Activated naive CD8-positive, alpha-beta T cell treated with anti-CD3 and anti-CD28 coated beads, Interleukin-2, amount 10 ng/mL, durations not matched to agents 7 days and 5 days (primary cell): ENCODE data around the gene SOCS1. TPM values are rescaled to one million over a fixed set of nuclear protein-coding genes. Genes with fewer than 3 reads are reported as not detected.

Experiments
- ATAC-seq: fragments of 150-1000 bp; cut with Tn5 transposase; one replicate; pipeline ENCODE4 v1.10.0; 2021; ENCODE audit warnings: low read depth, moderate library complexity
- POLR2A ChIA-PET: fragments of 350-600 bp; sonication (Branson Sonifier 250); formaldehyde crosslinking; loops from one replicate; lab custom pipeline; 2021; ENCODE audit warnings: antibody characterized with exemption; lab: Charles Lee
- DNase-seq: peaks from one replicate; pipeline ENCODE4 v3.0.0; 2021
- H3K27ac Mint-ChIP-seq: one replicate; pipeline ENCODE4 v1.8.0; 2022; ENCODE audit warnings: mild to moderate bottlenecking, mixed read lengths
- H3K27me3 Mint-ChIP-seq: one replicate; pipeline ENCODE4 v1.8.0; 2022; ENCODE audit warnings: mild to moderate bottlenecking, moderate library complexity, mixed read lengths
- H3K36me3 Mint-ChIP-seq: one replicate; pipeline ENCODE4 v1.8.0; 2021; ENCODE audit warnings: mild to moderate bottlenecking, mixed read lengths
- H3K4me1 Mint-ChIP-seq: one replicate; pipeline ENCODE4 v1.8.0; 2021; ENCODE audit warnings: mixed read lengths
- H3K4me3 Mint-ChIP-seq: one replicate; pipeline ENCODE4 v1.8.0; 2022; ENCODE audit warnings: mild to moderate bottlenecking, moderate library complexity, mixed read lengths
- H3K9me3 Mint-ChIP-seq: one replicate; pipeline ENCODE4 v1.8.0; 2021; ENCODE audit warnings: mixed read lengths
- total RNA-seq, 2 experiments: library from RNA; stranded (reverse); gene quantifications; one replicate each; pipeline ENCODE4 v1.2.3, GENCODE V29; 2021

The SOCS1 gene
- total RNA-seq, 2 experiments from 2014 or later, result 165 to 176 TPM

DNA sequence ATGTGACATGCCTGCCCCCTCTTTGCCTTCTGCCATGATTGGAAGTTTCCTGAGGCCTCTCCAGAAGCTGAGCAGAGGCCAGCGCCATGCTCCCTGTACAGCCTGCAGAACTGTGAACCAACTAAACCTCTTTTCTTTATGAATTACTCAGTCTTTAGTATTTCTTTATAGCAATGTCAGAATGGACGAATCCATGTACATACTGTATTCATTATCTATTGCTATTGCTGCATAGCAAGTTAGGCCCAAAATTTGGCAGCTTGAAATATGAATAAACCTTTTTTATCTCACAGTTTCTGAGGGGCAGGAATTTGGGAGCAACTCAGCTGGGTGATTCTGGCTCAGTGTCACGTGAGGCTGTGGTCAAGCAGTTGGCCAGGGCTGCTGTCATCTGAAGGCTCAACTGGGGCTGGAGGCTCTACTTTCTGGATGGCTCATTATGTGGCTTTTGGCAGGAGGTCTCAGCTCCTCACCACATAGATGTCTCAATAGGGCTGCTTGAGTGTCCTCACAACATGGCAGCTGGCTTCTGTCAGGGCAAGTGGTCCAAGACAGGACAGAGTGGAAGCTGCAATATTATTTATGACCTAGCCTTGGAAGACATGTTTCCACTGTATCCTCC is 40.0 kb downstream of the SOCS1 start:
- Mint-ChIP-seq H3K27me3 (no peaks in the 10 kb centered on the region), H3K4me3 (no peak overlapping the region), H3K9me3 (peaks cover 10% of the 10 kb centered on the region), H3K27ac (no peak overlapping the region), H3K4me1 (peaks cover 28% of the 10 kb centered on the region), H3K36me3 (peaks cover 27% of the 10 kb centered on the region)
- POLR2A ChIA-PET, result interaction anchor here (1.2 to 2.3 kb wide), 2 partner anchors 9 to 10 kb away, joined by 3 to 6 read pairs; no protein-coding TSS in a partner anchor
- no peak for DNase-seq
- ATAC-seq, result no peak

- H3K4me1 Mint-ChIP-seq, result peaks cover 13% of the 10 kb centered on the region
- H3K9me3 Mint-ChIP-seq, result peaks cover 10% of the 10 kb centered on the region
- H3K27me3 Mint-ChIP-seq, result no peaks in the 10 kb centered on the region
- POLR2A ChIA-PET, result interaction anchor here (0.7 to 1.5 kb wide), 4 partner anchors 10 to 118 kb away, joined by 3 to 9 read pairs (median 5); no protein-coding TSS in a partner anchor
- no peak for ATAC-seq
- no peak overlapping the region for H3K4me3 Mint-ChIP-seq
- H3K36me3 Mint-ChIP-seq, result peaks cover 20% of the 10 kb centered on the region
- H3K27ac Mint-ChIP-seq, result no peak overlapping the region
- DNase-seq, result no peak
Observed at GRCh38 chr16:11213799-11214198, 42.2 kb downstream of the SOCS1 start.

- Mint-ChIP-seq H3K27ac (no peak overlapping the region), H3K4me1 (peaks cover 12% of the 10 kb centered on the region), H3K4me3 (no peak overlapping the region), H3K27me3 (no peaks in the 10 kb centered on the region), H3K9me3 (peaks cover 9% of the 10 kb centered on the region), H3K36me3 (peaks cover 16% of the 10 kb centered on the region)
- no peak for ATAC-seq
- POLR2A ChIA-PET, result interaction anchor here (1.2 to 1.5 kb wide), 2 partner anchors 11 to 19 kb away, joined by 3 to 9 read pairs; no protein-coding TSS in a partner anchor
- DNase-seq, result no peak
Observed at GRCh38 chr16:11213373-11213772, 42.6 kb downstream of the SOCS1 start.

DNA sequence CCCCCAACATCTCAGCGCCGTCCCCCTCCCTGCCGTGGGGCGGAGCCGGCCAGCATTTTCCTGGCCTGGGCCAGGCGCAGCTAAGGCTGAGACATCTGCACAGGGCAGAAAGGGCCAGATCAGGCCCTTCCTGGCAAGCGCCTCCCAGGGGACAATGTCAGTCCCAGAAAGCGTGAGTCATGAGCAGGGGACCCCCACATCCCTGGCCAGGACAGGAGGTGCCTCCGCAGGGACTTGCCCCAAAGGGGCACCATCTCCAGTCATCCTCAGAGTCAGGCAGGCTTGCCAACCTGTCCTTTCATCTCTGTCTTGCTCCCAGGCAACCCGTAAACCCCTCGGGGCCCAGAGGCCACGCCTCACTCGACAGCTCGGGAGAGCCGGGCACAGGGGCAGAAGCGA is 43.2 kb downstream of the SOCS1 start:
- Mint-ChIP-seq H3K27ac (no peak overlapping the region), H3K4me3 (no peak overlapping the region), H3K9me3 (peaks cover 14% of the 10 kb centered on the region), H3K4me1 (peaks cover 11% of the 10 kb centered on the region), H3K27me3 (no peaks in the 10 kb centered on the region), H3K36me3 (peaks cover 17% of the 10 kb centered on the region)
- no peak for ATAC-seq
- POLR2A ChIA-PET, result interaction anchor here (1.5 kb wide), 1 partner anchor 11 kb away, joined by 9 read pairs; no protein-coding TSS in a partner anchor
- no peak for DNase-seq

GRCh38 chr16:11211977-11212797 is 43.8 kb downstream of the SOCS1 start:
- Mint-ChIP-seq H3K36me3 (peaks cover 17% of the 10 kb centered on the region), H3K9me3 (peaks cover 16% of the 10 kb centered on the region), H3K27me3 (no peaks in the 10 kb centered on the region), H3K27ac (no peak overlapping the region), H3K4me1 (peaks cover 11% of the 10 kb centered on the region), H3K4me3 (no peak overlapping the region)
- DNase-seq (no peak), ATAC-seq (no peak)
- POLR2A ChIA-PET, result interaction anchor here (0.7 to 1.0 kb wide), 2 partner anchors 10 to 28 kb away, joined by 3 read pairs; no protein-coding TSS in a partner anchor

DNA sequence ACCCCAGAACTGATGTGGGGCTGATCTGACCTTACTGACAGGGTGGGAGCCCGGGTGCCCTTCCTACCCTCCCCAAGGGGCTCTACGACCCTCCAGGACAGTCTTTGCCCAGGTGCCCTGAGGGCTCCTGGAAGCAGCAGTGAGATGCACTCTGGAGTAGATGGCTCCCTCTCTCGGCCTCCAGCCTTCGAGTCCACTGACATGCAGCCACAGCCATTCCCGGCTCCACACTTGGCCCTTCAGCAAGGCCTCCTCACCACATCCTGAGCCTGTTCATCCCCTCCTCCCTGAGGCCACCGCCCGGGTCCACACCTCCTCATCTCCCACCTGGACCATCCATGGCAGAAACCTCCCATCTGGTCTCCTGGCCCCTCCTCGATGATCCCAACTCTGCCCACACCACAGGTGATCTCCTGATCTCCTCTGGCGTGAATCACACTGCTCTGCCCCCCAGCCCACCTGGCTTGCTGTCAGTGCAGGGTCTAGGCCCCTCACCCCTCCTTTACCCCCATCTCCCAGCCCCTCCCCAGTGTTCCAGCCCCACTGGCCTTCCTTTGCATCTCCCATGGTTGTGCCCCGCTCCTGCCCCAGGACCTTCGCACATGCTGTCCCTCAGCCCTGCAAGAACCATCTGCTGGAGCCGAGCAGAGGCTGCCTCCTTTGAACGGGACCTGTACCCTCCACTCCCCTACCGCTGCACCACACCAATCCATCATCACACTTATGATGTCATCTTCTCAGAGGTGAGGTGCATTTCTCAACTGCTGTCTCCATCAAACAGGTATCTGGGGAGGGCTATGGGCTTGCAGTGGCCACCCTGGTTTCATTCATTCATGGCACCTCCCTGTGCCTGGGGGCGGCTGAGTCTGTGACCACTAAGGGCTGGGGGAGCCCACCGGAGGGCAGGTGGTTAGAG is 44.7 kb downstream of the SOCS1 start:
- no peak for DNase-seq
- no peak for ATAC-seq
- Mint-ChIP-seq H3K9me3 (peaks cover 15% of the 10 kb centered on the region), H3K4me1 (peaks cover 17% of the 10 kb centered on the region), H3K27me3 (no peaks in the 10 kb centered on the region), H3K27ac (peak overlapping the region; percentile 47), H3K4me3 (no peak overlapping the region), H3K36me3 (peaks cover 16% of the 10 kb centered on the region)
- POLR2A ChIA-PET, result interaction anchor here (0.7 to 1.0 kb wide), 3 partner anchors 9 to 29 kb away, joined by 3 read pairs; no protein-coding TSS in a partner anchor

DNA sequence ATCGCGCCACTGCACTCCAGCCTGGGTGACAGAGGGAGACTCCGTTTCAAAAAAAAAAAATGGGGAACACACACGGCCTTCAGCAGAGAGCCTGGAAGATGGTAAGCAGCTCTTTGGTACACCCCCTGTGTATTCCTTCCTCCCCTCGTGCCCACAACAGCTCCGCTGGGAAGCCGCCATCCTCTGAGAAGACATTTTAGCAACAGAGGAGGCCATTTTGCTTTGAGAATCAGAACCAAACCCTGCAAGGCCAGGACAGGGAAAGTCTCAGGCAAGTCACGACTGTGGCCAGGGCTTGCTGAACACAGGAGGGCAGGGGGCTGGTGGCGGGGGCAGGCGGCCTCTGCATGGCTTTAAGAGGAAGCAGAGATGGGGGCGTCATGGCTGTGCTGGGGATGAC is 45.7 kb downstream of the SOCS1 start:
- DNase-seq, result no peak
- ATAC-seq, result no peak
- Mint-ChIP-seq H3K27ac (no peak overlapping the region), H3K9me3 (peaks cover 9% of the 10 kb centered on the region), H3K4me1 (peaks cover 22% of the 10 kb centered on the region), H3K27me3 (no peaks in the 10 kb centered on the region), H3K4me3 (no peak overlapping the region), H3K36me3 (peaks cover 8% of the 10 kb centered on the region)
- POLR2A ChIA-PET, result interaction anchor here (0.6 to 2.1 kb wide), 3 partner anchors 15 to 42 kb away, joined by 3 to 7 read pairs (median 3); no protein-coding TSS in a partner anchor

DNA sequence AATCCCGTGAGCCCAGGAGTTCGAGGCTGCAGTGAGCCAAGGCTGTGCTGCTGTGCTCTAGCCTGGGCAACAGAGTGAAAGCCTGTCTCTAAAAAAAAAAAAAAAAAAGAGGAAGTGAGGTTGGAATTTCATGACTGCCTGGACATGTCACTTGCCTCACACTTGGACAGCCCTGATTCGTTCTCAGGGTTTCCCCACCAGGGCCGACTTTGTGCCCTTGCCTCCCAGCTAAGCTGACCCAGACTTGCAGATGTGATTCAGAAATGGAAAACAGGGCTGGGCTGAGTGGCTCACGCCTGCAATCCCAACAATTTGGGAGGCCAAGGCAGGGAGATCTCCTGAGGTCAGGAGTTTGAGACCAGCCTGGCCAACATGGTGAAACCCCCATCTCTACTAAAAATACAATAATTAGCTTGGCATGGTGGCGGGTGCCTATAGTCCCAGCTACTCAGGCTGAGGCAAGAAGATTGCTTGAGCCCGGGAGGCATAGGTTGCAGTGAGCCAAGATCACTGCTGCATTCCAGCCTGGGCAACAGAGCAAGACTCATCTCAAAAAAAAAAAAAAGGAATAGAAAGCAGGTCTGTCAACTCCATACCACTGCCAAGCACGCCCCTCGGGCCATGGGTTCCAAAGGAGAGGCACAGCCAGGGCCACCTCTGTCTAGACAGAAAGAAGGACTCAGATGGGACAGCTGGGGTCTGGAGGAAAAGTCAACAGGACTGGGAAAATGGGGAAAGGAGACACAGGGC is 46.9 kb downstream of the SOCS1 start:
- Mint-ChIP-seq H3K27ac (no peak overlapping the region), H3K4me1 (peaks cover 31% of the 10 kb centered on the region), H3K27me3 (no peaks in the 10 kb centered on the region), H3K36me3 (peaks cover 8% of the 10 kb centered on the region), H3K9me3 (peaks cover 9% of the 10 kb centered on the region), H3K4me3 (no peak overlapping the region)
- ATAC-seq (no peak), DNase-seq (no peak)
- POLR2A ChIA-PET, result interaction anchor here (0.7 to 2.1 kb wide), 2 partner anchors 24 to 36 kb away, joined by 3 to 7 read pairs; no protein-coding TSS in a partner anchor

DNA sequence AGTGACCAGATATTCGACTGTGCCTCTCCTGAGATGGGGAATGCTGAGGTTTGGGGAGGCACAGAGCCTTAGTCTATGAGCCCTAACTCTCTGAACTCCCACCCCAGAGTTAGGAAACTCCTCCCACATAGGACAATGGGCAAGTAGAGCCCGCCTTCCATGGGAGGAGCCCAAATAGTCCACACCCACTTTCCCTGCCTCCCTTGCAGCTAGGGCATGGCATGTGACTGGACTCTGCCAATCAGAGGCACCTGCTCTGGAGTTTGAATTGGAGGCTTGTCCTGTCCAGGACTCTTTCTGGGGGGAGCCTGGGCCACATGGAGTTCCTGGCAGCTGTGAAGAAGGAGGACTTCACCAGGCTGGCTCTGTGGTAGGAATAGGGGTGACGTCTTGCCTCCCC is 48.4 kb downstream of the SOCS1 start:
- Mint-ChIP-seq H3K27me3 (no peaks in the 10 kb centered on the region), H3K27ac (no peak overlapping the region), H3K9me3 (peaks cover 9% of the 10 kb centered on the region), H3K36me3 (peaks cover 8% of the 10 kb centered on the region), H3K4me3 (no peak overlapping the region), H3K4me1 (peaks cover 34% of the 10 kb centered on the region)
- POLR2A ChIA-PET, result interaction anchor here (0.7 to 3.1 kb wide), 2 partner anchors 40 to 48 kb away, joined by 3 to 11 read pairs; partner anchors contain the start of gene SOCS1
- DNase-seq (no peak), ATAC-seq (no peak)

DNA sequence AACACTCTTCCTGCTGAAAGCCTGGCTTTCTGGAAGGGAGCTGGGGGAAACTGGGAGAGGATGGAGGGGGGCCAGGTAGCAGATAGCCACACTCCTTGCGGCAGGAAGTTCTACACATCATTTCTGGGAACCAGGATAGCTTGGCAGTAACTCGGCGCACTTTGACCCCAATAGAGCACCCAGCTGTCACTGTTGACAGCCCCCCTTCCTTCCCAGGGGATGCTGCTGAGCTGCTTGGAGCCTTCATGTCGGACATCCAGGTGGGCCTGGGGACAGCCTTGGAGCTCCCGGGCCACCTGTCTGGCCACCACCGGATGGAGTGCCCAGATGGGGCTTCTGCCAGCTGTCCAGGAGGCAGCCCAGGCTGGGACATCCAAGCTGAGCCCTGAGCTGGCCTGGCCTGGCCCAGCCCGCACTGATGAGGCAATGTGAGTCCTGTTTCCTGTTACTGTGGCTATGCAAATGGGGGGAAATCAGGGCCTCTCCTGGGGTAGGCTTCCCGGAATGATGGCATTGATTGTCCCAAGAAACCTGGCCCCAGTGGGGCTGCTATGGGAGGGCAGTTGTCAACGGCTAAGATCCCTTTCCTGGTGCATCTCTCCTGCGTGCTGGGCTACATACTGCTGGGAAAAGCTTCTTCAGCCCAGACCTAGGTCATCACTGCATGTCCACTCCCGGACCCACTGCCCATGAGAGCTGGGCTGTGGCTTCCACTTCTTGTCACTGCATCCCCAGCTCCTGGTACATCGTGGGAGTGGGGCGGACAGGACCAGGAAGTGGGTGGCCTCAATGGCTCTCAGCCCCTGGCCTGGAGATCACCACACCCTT is 50.0 kb downstream of the SOCS1 start:
- H3K9me3 Mint-ChIP-seq, result peaks cover 9% of the 10 kb centered on the region
- peaks cover 8% of the 10 kb centered on the region for H3K36me3 Mint-ChIP-seq
- peak overlapping the region; percentile 95 for H3K27ac Mint-ChIP-seq
- H3K4me1 Mint-ChIP-seq, result peaks cover 31% of the 10 kb centered on the region
- no peaks in the 10 kb centered on the region for H3K27me3 Mint-ChIP-seq
- POLR2A ChIA-PET, result interaction anchor here (0.6 to 3.1 kb wide), 9 partner anchors 9 to 154 kb away, joined by 3 to 19 read pairs (median 4); partner anchors contain the start of gene SOCS1
- no peak for DNase-seq
- no peak for ATAC-seq
- peak overlapping the region; percentile 53 for H3K4me3 Mint-ChIP-seq

- ATAC-seq (no peak), DNase-seq (no peak)
- POLR2A ChIA-PET, result interaction anchor here (0.7 to 3.1 kb wide), 6 partner anchors 11 to 153 kb away, joined by 3 to 19 read pairs (median 4); partner anchors contain the start of gene SOCS1
- H3K4me1 Mint-ChIP-seq, result peaks cover 31% of the 10 kb centered on the region
- no peaks in the 10 kb centered on the region for H3K27me3 Mint-ChIP-seq
- peaks cover 8% of the 10 kb centered on the region for H3K36me3 Mint-ChIP-seq
- peak overlapping the region; percentile 22 for H3K27ac Mint-ChIP-seq
- peaks cover 9% of the 10 kb centered on the region for H3K9me3 Mint-ChIP-seq
- no peak overlapping the region for H3K4me3 Mint-ChIP-seq
Observed at GRCh38 chr16:11205065-11205699, 50.8 kb downstream of the SOCS1 start.
